ENCODE measurements around the gene ANO10.

ANO10 gene

GRCh38 chr3:43423639-43424038 lies 198.2 kb downstream of the ANO10 start:
- no peak overlapping the region for H3K9ac ChIP-seq (ENCODE audit: low read length)
- TF ChIP-seq CTCF (IDR thresholded peaks at IDR 0.05; ENCODE audit: low read length): no peak
- TF ChIP-seq EZH2 (IDR thresholded peaks at IDR 0.05; ENCODE audit: borderline replicate concordance, low read length): no peak
- H3K27me3 ChIP-seq (ENCODE audit: insufficient read depth, low read length): no peaks in the 10 kb centered on the region
- no peaks in the 10 kb centered on the region for H3K9me3 ChIP-seq (ENCODE audit: low read length)
- no peaks in the 10 kb centered on the region for H3K79me2 ChIP-seq (ENCODE audit: insufficient read depth, low read length)
- no peaks in the 10 kb centered on the region for H3K9me2 ChIP-seq (ENCODE audit: low read depth, low read length)
- no peaks in the 10 kb centered on the region for H3K4me1 ChIP-seq (ENCODE audit: insufficient read depth, low read length, severe bottlenecking)
- H2AFZ ChIP-seq (ENCODE audit: low read length): no peak overlapping the region
- no peak overlapping the region for H3K4me3 ChIP-seq (ENCODE audit: low read depth, low read length, poor library complexity, severe bottlenecking)
- H3K36me3 ChIP-seq (ENCODE audit: insufficient read depth, low read length): no peaks in the 10 kb centered on the region
- H3F3A ChIP-seq (ENCODE audit: insufficient read depth, low read length): no peaks in the 10 kb centered on the region
- no peak overlapping the region for H3K4me2 ChIP-seq (ENCODE audit: low read length)
- H4K20me1 ChIP-seq (ENCODE audit: insufficient read depth, low read length): no peaks in the 10 kb centered on the region
- no peak overlapping the region for H3K27ac ChIP-seq (ENCODE audit: low read depth, low read length, poor library complexity, severe bottlenecking)

GRCh38 chr3:43423142-43423541 lies 198.7 kb downstream of the ANO10 start:
- Histone ChIP-seq H3F3A (ENCODE audit: insufficient read depth, low read length) (no peaks in the 10 kb centered on the region), H3K9me3 (ENCODE audit: low read length) (no peaks in the 10 kb centered on the region), H3K27ac (ENCODE audit: low read depth, low read length, poor library complexity, severe bottlenecking) (no peak overlapping the region), H3K9ac (ENCODE audit: low read length) (no peak overlapping the region), H3K4me1 (ENCODE audit: insufficient read depth, low read length, severe bottlenecking) (no peaks in the 10 kb centered on the region), H3K36me3 (ENCODE audit: insufficient read depth, low read length) (no peaks in the 10 kb centered on the region), H4K20me1 (ENCODE audit: insufficient read depth, low read length) (no peaks in the 10 kb centered on the region), H3K27me3 (ENCODE audit: insufficient read depth, low read length) (no peaks in the 10 kb centered on the region), H2AFZ (ENCODE audit: low read length) (no peak overlapping the region), H3K4me2 (ENCODE audit: low read length) (no peak overlapping the region), H3K79me2 (ENCODE audit: insufficient read depth, low read length) (no peaks in the 10 kb centered on the region), H3K4me3 (ENCODE audit: low read depth, low read length, poor library complexity, severe bottlenecking) (no peak overlapping the region), H3K9me2 (ENCODE audit: low read depth, low read length) (no peaks in the 10 kb centered on the region)
- TF ChIP-seq EZH2 (IDR thresholded peaks at IDR 0.05; ENCODE audit: borderline replicate concordance, low read length) (no peak), CTCF (IDR thresholded peaks at IDR 0.05; ENCODE audit: low read length) (no peak)

GRCh38 chr3:43418601-43419272 lies 203.1 kb downstream of the ANO10 start:
- no peak overlapping the region for H3K4me2 ChIP-seq (ENCODE audit: low read length)
- H3K36me3 ChIP-seq (ENCODE audit: insufficient read depth, low read length): no peaks in the 10 kb centered on the region
- H2AFZ ChIP-seq (ENCODE audit: low read length): no peak overlapping the region
- no peaks in the 10 kb centered on the region for H4K20me1 ChIP-seq (ENCODE audit: insufficient read depth, low read length)
- H3K9ac ChIP-seq (ENCODE audit: low read length): no peak overlapping the region
- no peak overlapping the region for H3K4me3 ChIP-seq (ENCODE audit: low read depth, low read length, poor library complexity, severe bottlenecking)
- no peak overlapping the region for H3K27ac ChIP-seq (ENCODE audit: low read depth, low read length, poor library complexity, severe bottlenecking)
- no peaks in the 10 kb centered on the region for H3K27me3 ChIP-seq (ENCODE audit: insufficient read depth, low read length)
- H3F3A ChIP-seq (ENCODE audit: insufficient read depth, low read length): no peaks in the 10 kb centered on the region
- no peak for TF ChIP-seq EZH2 (IDR thresholded peaks at IDR 0.05; ENCODE audit: borderline replicate concordance, low read length)
- H3K9me2 ChIP-seq (ENCODE audit: low read depth, low read length): no peaks in the 10 kb centered on the region
- no peaks in the 10 kb centered on the region for H3K9me3 ChIP-seq (ENCODE audit: low read length)
- H3K4me1 ChIP-seq (ENCODE audit: insufficient read depth, low read length, severe bottlenecking): no peaks in the 10 kb centered on the region
- no peaks in the 10 kb centered on the region for H3K79me2 ChIP-seq (ENCODE audit: insufficient read depth, low read length)

GRCh38 chr3:43417133-43417532 lies 204.7 kb downstream of the ANO10 start:
- Histone ChIP-seq H3K9ac (ENCODE audit: low read length) (no peak overlapping the region), H2AFZ (ENCODE audit: low read length) (no peak overlapping the region)

More at GRCh38 chr3:43417133-43417532, 204.7 kb downstream of the ANO10 start:
- H3K9me3 ChIP-seq (ENCODE audit: low read length): no peaks in the 10 kb centered on the region
- H3K36me3 ChIP-seq (ENCODE audit: insufficient read depth, low read length): no peaks in the 10 kb centered on the region
- no peaks in the 10 kb centered on the region for H3K27me3 ChIP-seq (ENCODE audit: insufficient read depth, low read length)
- H3K27ac ChIP-seq (ENCODE audit: low read depth, low read length, poor library complexity, severe bottlenecking): no peak overlapping the region
- no peaks in the 10 kb centered on the region for H3K4me1 ChIP-seq (ENCODE audit: insufficient read depth, low read length, severe bottlenecking)
- TF ChIP-seq CTCF (IDR thresholded peaks at IDR 0.05; ENCODE audit: low read length): no peak
- no peak for TF ChIP-seq EZH2 (IDR thresholded peaks at IDR 0.05; ENCODE audit: borderline replicate concordance, low read length)
- no peaks in the 10 kb centered on the region for H3K79me2 ChIP-seq (ENCODE audit: insufficient read depth, low read length)
- no peak overlapping the region for H3K4me3 ChIP-seq (ENCODE audit: low read depth, low read length, poor library complexity, severe bottlenecking)
- H4K20me1 ChIP-seq (ENCODE audit: insufficient read depth, low read length): no peaks in the 10 kb centered on the region
- no peak overlapping the region for H3K4me2 ChIP-seq (ENCODE audit: low read length)
- H3K9me2 ChIP-seq (ENCODE audit: low read depth, low read length): no peaks in the 10 kb centered on the region
- H3F3A ChIP-seq (ENCODE audit: insufficient read depth, low read length): no peaks in the 10 kb centered on the region

Measured in OCI-LY1 (cell line).